WTC11 (cell line): Measurements from ENCODE around the gene WDR81.

ENCODE experiments used
- ATF2 ChIP-seq: sonication (generic); formaldehyde crosslinking; IDR thresholded peaks from 2 replicates; pipeline ENCODE4 v1.8.1; 2022; ENCODE audit warnings: low read depth, missing genetic modification reagents, borderline replicate concordance
- TEAD4 ChIP-seq: sonication (generic); formaldehyde crosslinking; IDR thresholded peaks from 2 replicates; pipeline ENCODE4 v1.8.0; 2022; ENCODE audit warnings: mild to moderate bottlenecking, missing genetic modification reagents

- TF ChIP-seq ATF2 (CRISPR knock-in tag) (no peak), TEAD4 (no peak)
Measured at GRCh38 chr17:1762901-1763898, 38.7 kb downstream of the WDR81 start.
